SU-DHL-6 (cell line): Measurements from ENCODE around the gene DCANP1.

Source experiments
- H2AFZ ChIP-seq: fragments of 200-600 bp; sonication (generic); 2 replicates; pipeline ENCODE4 v1.6.1; 2014; ENCODE audit warnings: low read depth, mild to moderate bottlenecking, moderate library complexity, mixed read lengths, antibody characterized with exemption, low read length; ENCODE audit not compliant: severe bottlenecking
- H3F3A ChIP-seq: fragments of 200-600 bp; shearing (Covaris generic); 2 replicates; pipeline ENCODE4 v1.6.0; 2016; ENCODE audit warnings: antibody characterized with exemption, mild to moderate bottlenecking; ENCODE audit not compliant: insufficient read depth
- H3K27ac ChIP-seq: fragments of 200-600 bp; sonication (generic); 2 replicates; pipeline ENCODE4 v1.5.1; 2016; ENCODE audit warnings: low read depth, mild to moderate bottlenecking, low read length, moderate library complexity, mixed read lengths
- H3K27me3 ChIP-seq: fragments of 200-600 bp; sonication (generic), shearing (Covaris generic); 2 replicates; pipeline ENCODE4 v1.6.0; 2014; ENCODE audit warnings: mild to moderate bottlenecking, low read length
- H3K36me3 ChIP-seq: fragments of 200-600 bp; sonication (generic); 2 replicates; pipeline ENCODE4 v1.6.1; 2014; ENCODE audit warnings: mild to moderate bottlenecking, low read length, mixed read lengths
- H3K4me2 ChIP-seq: fragments of 300-600, 200-600 bp; shearing (Covaris generic), sonication (generic); 2 replicates; pipeline ENCODE4 v1.6.0; 2014; ENCODE audit warnings: low read length, low read depth, mild to moderate bottlenecking; ENCODE audit not compliant: poor library complexity, severe bottlenecking
- H3K4me3 ChIP-seq: fragments of 200-600 bp; sonication (generic); 2 replicates; pipeline ENCODE4 v1.5.1; 2014; ENCODE audit warnings: antibody characterized with exemption, low read length, mild to moderate bottlenecking, mixed read lengths; ENCODE audit not compliant: insufficient read depth, poor library complexity, severe bottlenecking
- H3K79me2 ChIP-seq: fragments of 200-600 bp; sonication (generic); 2 replicates; pipeline ENCODE4 v1.6.1; 2014; ENCODE audit warnings: mild to moderate bottlenecking, low read length, moderate library complexity; ENCODE audit not compliant: insufficient read depth
- H3K9ac ChIP-seq: fragments of 200-600 bp; sonication (generic); 2 replicates; pipeline ENCODE4 v1.7.0; 2014; ENCODE audit warnings: mild to moderate bottlenecking, low read length
- H3K9me2 ChIP-seq: fragments of 200-600 bp; sonication (generic); replicated peaks from 2 replicates; pipeline ENCODE4 v1.6.1; 2014; ENCODE audit warnings: low read length; ENCODE audit not compliant: insufficient read depth
- H3K9me3 ChIP-seq: fragments of 200-600 bp; sonication (generic); 2 replicates; pipeline ENCODE4 v1.6.1; 2014; ENCODE audit warnings: low read length, mixed read lengths; ENCODE audit not compliant: insufficient read depth
- H4K20me1 ChIP-seq: fragments of 200-600 bp; sonication (generic); 2 replicates; pipeline ENCODE4 v1.6.1; 2014; ENCODE audit warnings: low read depth, mild to moderate bottlenecking, antibody characterized with exemption, low read length, moderate library complexity, mixed read lengths
- CTCF ChIP-seq: fragments of 200-600 bp; sonication (generic); IDR thresholded peaks from one replicate; pipeline ENCODE4 v1.5.1; 2017; ENCODE audit warnings: antibody characterized with exemption, mild to moderate bottlenecking, low read length, moderate library complexity; ENCODE audit not compliant: insufficient read depth, poor library complexity, severe bottlenecking
- EZH2phosphoT487 ChIP-seq: fragments of 200-600 bp; sonication (generic), shearing (Covaris generic); conservative IDR thresholded peaks from 2 replicates; pipeline ENCODE4 v1.6.1; 2018; ENCODE audit warnings: mild to moderate bottlenecking, antibody characterized with exemption, low read length, moderate library complexity, mixed read lengths

The DCANP1 gene

GRCh38 chr5:135465391-135466122, 18.4 kb upstream of the DCANP1 start:
- H3K79me2 ChIP-seq = no peaks in the 10 kb centered on the region
- no peak overlapping the region for H3K4me3 ChIP-seq
- no peak overlapping the region for H3K9ac ChIP-seq
- H3F3A ChIP-seq = no peaks in the 10 kb centered on the region
- H3K27me3 ChIP-seq = no peaks in the 10 kb centered on the region
- no peaks in the 10 kb centered on the region for H3K36me3 ChIP-seq
- no peak overlapping the region for H3K27ac ChIP-seq
- no peak overlapping the region for H2AFZ ChIP-seq
- H3K9me2 ChIP-seq = no peaks in the 10 kb centered on the region
- TF ChIP-seq EZH2phosphoT487 = no peak
- TF ChIP-seq CTCF = no peak
- no peak overlapping the region for H3K4me2 ChIP-seq
- H3K9me3 ChIP-seq = no peaks in the 10 kb centered on the region
- no peaks in the 10 kb centered on the region for H4K20me1 ChIP-seq

GRCh38 chr5:135462304-135462703, 15.2 kb upstream of the DCANP1 start:
- TF ChIP-seq EZH2phosphoT487 (no peak), CTCF (peak; percentile 57)
- H3K27ac ChIP-seq = no peak overlapping the region
- H3K9me3 ChIP-seq = no peaks in the 10 kb centered on the region
- H3F3A ChIP-seq = no peaks in the 10 kb centered on the region
- H3K9ac ChIP-seq = no peak overlapping the region
- H3K79me2 ChIP-seq = no peaks in the 10 kb centered on the region
- no peaks in the 10 kb centered on the region; the same call in 1 of the 2 replicates for H3K27me3 ChIP-seq
- H3K4me3 ChIP-seq = no peak overlapping the region
- H3K36me3 ChIP-seq = no peaks in the 10 kb centered on the region
- no peak overlapping the region for H3K4me2 ChIP-seq
- no peaks in the 10 kb centered on the region for H3K9me2 ChIP-seq
- H2AFZ ChIP-seq = no peak overlapping the region
- H4K20me1 ChIP-seq = no peaks in the 10 kb centered on the region

GRCh38 chr5:135461481-135462151, 14.5 kb upstream of the DCANP1 start:
- no peak overlapping the region for H3K9ac ChIP-seq
- no peak overlapping the region for H2AFZ ChIP-seq
- no peaks in the 10 kb centered on the region for H3K9me2 ChIP-seq
- no peaks in the 10 kb centered on the region for H3K9me3 ChIP-seq
- no peaks in the 10 kb centered on the region for H3K79me2 ChIP-seq
- H4K20me1 ChIP-seq = no peaks in the 10 kb centered on the region
- no peak overlapping the region for H3K4me3 ChIP-seq
- no peaks in the 10 kb centered on the region; the same call in 1 of the 2 replicates for H3K27me3 ChIP-seq
- no peak for TF ChIP-seq EZH2phosphoT487
- TF ChIP-seq CTCF = no peak
- H3K27ac ChIP-seq = no peak overlapping the region
- no peak overlapping the region for H3K4me2 ChIP-seq
- no peaks in the 10 kb centered on the region for H3F3A ChIP-seq
- H3K36me3 ChIP-seq = no peaks in the 10 kb centered on the region
